ENCODE results near the gene ETNK2.

DNA sequence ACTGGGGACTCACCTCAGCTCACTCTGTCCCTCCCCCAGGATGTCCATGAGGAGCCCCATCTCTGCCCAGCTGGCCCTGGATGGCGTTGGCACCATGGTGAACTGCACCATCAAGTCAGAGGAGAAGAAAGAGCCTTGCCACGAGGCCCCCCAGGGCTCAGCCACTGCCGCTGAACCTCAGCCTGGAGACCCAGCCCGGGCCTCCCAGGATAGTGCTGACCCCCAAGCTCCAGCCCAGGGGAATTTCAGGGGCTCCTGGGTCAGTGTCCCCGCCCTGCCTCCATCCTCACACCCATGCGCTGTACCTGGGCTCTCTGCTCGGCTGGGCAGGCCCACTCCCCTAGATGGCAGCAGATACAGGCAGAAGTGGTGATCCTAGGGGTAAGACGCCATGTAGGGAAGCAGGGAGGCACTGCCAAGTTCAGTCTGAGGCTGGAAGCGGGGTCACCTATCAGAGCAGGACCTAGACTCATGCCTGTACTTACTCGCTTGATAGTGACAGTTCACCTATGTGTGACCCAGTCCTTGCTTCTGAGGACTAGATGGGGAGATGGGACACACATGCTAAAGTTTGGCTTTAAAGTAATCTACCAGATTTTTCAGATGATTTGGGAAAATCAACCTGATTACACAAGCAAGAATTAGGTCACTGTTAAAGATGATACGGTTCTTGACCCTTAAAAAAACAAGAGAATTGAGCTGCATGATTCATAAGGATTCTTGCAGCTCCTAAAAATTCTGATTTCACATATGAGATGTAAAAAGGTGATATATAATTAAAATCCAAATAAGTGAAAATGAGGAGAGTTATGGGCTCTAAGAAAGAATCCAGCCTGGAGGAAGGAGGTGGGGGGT is 38.7 kb downstream of the ETNK2 start:
- TF ChIP-seq POLR2A (IDR thresholded peaks at IDR 0.05): no peak
- TF ChIP-seq CTCF (IDR thresholded peaks at IDR 0.05): no peak
